ENCODE data around the gene CEACAM21. TPM values are rescaled to one million over a fixed set of nuclear protein-coding genes. Genes with fewer than 3 reads are reported as not detected.

Gene CEACAM21
- total RNA-seq, 1 donor from 2014 or later = 2.5 TPM

Other genes starting within 250 kb of the CEACAM21 start
- 33.7 TPM for gene TGFB1, start 222.2 kb upstream of the CEACAM21 start, total RNA-seq
- 4.1 TPM for gene B9D2, start 212.0 kb upstream of the CEACAM21 start, total RNA-seq
- 23.5 TPM for gene TMEM91, start 199.6 kb upstream of the CEACAM21 start, total RNA-seq
- 12.0 TPM for gene EXOSC5, start 178.8 kb upstream of the CEACAM21 start, total RNA-seq
- 24.2 TPM for gene BCKDHA, start 178.3 kb upstream of the CEACAM21 start, total RNA-seq
- gene B3GNT8, start 148.8 kb upstream of the CEACAM21 start, total RNA-seq = 6.1 TPM
- gene DMAC2, start 136.3 kb upstream of the CEACAM21 start, total RNA-seq = 33.9 TPM
- not detected for gene ERICH4, start 133.0 kb upstream of the CEACAM21 start, total RNA-seq
- 1.9 TPM for gene CEACAM4, start 50.9 kb downstream of the CEACAM21 start, total RNA-seq
- gene CEACAM7, start 112.1 kb downstream of the CEACAM21 start, total RNA-seq = not detected
- gene CEACAM5, start 132.5 kb downstream of the CEACAM21 start, total RNA-seq = 0.22 TPM
- 1.1 TPM for gene CEACAM6, start 179.4 kb downstream of the CEACAM21 start, total RNA-seq
- 3.3 TPM for gene CEACAM3, start 220.4 kb downstream of the CEACAM21 start, total RNA-seq

All from sciatic nerve (tissue), 1 donor.